RKO (cell line): Measurements from ENCODE around the gene DIAPH3.
A peak's percentile ranks its signal among the peaks of the same experiment; 100 is the strongest.
"Not testable (repeated sequence)": the region's sequence is repeated elsewhere in the genome, so short reads cannot be mapped to it uniquely, and the experiment has no call there.

ENCODE experiments used
- DNase-seq: peaks from one replicate; pipeline ENCODE4 v3.0.0-alpha.2; 2016; ENCODE audit warnings: low spot score

DIAPH3 gene

GRCh38 chr13:60093425-60094019 lies 70.2 kb downstream of the DIAPH3 start:
- DNase-seq = no peak

GRCh38 chr13:60091573-60091972 lies 72.2 kb downstream of the DIAPH3 start:
- no peak for DNase-seq

- no peak for DNase-seq
Observed at GRCh38 chr13:60090574-60090973, 73.2 kb downstream of the DIAPH3 start.

GRCh38 chr13:60083780-60084179 lies 79.9 kb downstream of the DIAPH3 start:
- not testable (repeated sequence) for DNase-seq

GRCh38 chr13:60080850-60081249 lies 82.9 kb downstream of the DIAPH3 start:
- no peak for DNase-seq

- DNase-seq = no peak
Observed at GRCh38 chr13:60078226-60078625, 85.5 kb downstream of the DIAPH3 start.

- no peak for DNase-seq
Observed at GRCh38 chr13:60075850-60076249, 87.9 kb downstream of the DIAPH3 start.

GRCh38 chr13:60074397-60074796 lies 89.3 kb downstream of the DIAPH3 start:
- DNase-seq = no peak

GRCh38 chr13:60066226-60066625 lies 97.5 kb downstream of the DIAPH3 start:
- no peak for DNase-seq

GRCh38 chr13:60062502-60062901 lies 101.2 kb downstream of the DIAPH3 start:
- DNase-seq = no peak

GRCh38 chr13:60061737-60062136 lies 102.0 kb downstream of the DIAPH3 start:
- DNase-seq = no peak

- DNase-seq = no peak
Observed at GRCh38 chr13:60051754-60052285, 111.9 kb downstream of the DIAPH3 start.

- not testable (repeated sequence) for DNase-seq
Observed at GRCh38 chr13:60048353-60048752, 115.4 kb downstream of the DIAPH3 start.

- no peak for DNase-seq
Observed at GRCh38 chr13:60047918-60048317, 115.8 kb downstream of the DIAPH3 start.

GRCh38 chr13:60044321-60044720 lies 119.4 kb downstream of the DIAPH3 start:
- no peak for DNase-seq

- no peak for DNase-seq
Observed at GRCh38 chr13:60043262-60043661, 120.5 kb downstream of the DIAPH3 start.

GRCh38 chr13:60040668-60041067 lies 123.1 kb downstream of the DIAPH3 start:
- not testable (repeated sequence) for DNase-seq

- DNase-seq = no peak
Observed at GRCh38 chr13:60035874-60036273, 127.9 kb downstream of the DIAPH3 start.

GRCh38 chr13:60032851-60033250 lies 130.9 kb downstream of the DIAPH3 start:
- DNase-seq = no peak

- DNase-seq = no peak
Observed at GRCh38 chr13:60028021-60028420, 135.7 kb downstream of the DIAPH3 start.

- DNase-seq = no peak
Observed at GRCh38 chr13:60026286-60026685, 137.4 kb downstream of the DIAPH3 start.

GRCh38 chr13:60020288-60020687 lies 143.4 kb downstream of the DIAPH3 start:
- peak; percentile 5 for DNase-seq

- no peak for DNase-seq
Observed at GRCh38 chr13:60019119-60019993, 144.4 kb downstream of the DIAPH3 start.
